SK-N-MC (cell line): ENCODE measurements around the gene CTPS1.

ENCODE experiments used
- EZH2 ChIP-seq: fragments of 200-600 bp; sonication (generic); IDR thresholded peaks from one replicate; pipeline ENCODE4 v1.6.1; 2017; ENCODE audit warnings: antibody characterized with exemption
- POLR2AphosphoS5 ChIP-seq: IDR thresholded peaks from 2 replicates; pipeline ENCODE4 v1.6.1; 2012; ENCODE audit warnings: mild to moderate bottlenecking, low read depth, low read length, borderline replicate concordance

- TF ChIP-seq POLR2AphosphoS5, result no peak
- no peak for TF ChIP-seq EZH2
These were observed 37.9 kb downstream of the CTPS1 start for GRCh38 chr1:41017141-41018017.
